MM.1S (cell line): ENCODE data around the gene CAMK4.

ENCODE experiments used
- DNase-seq: peaks from one replicate; pipeline ENCODE4 v3.0.0-alpha.2; 2015
- H2AFZ ChIP-seq: fragments of 300-600 bp; sonication (generic); 2 replicates; pipeline ENCODE4 v1.6.0; 2016; ENCODE audit warnings: antibody characterized with exemption, low read length
- H3F3A ChIP-seq: fragments of 300-600 bp; sonication (generic); 2 replicates; pipeline ENCODE4 v1.6.1; 2016; ENCODE audit warnings: mild to moderate bottlenecking, antibody characterized with exemption, low read length, moderate library complexity, mixed read lengths; ENCODE audit not compliant: insufficient read depth
- H3K27ac ChIP-seq: fragments of 300-600 bp; sonication (generic); 2 replicates; pipeline ENCODE4 v1.5.1; 2016; ENCODE audit warnings: mild to moderate bottlenecking, low read length
- H3K27me3 ChIP-seq: fragments of 300-600 bp; sonication (generic); replicated peaks from 2 replicates; pipeline ENCODE4 v1.6.0; 2016; ENCODE audit warnings: low read length; ENCODE audit not compliant: insufficient read depth
- H3K36me3 ChIP-seq: fragments of 300-600 bp; sonication (generic); replicated peaks from 2 replicates; pipeline ENCODE4 v1.6.1; 2016; ENCODE audit warnings: mild to moderate bottlenecking, low read length, mixed read lengths; ENCODE audit not compliant: insufficient read depth
- H3K4me1 ChIP-seq: fragments of 300-600 bp; sonication (generic); 2 replicates; pipeline ENCODE4 v1.6.1; 2016; ENCODE audit warnings: low read length, mixed read lengths
- H3K4me2 ChIP-seq: fragments of 300-600 bp; sonication (generic); 2 replicates; pipeline ENCODE4 v1.6.0; 2016; ENCODE audit warnings: low read depth, low read length
- H3K4me3 ChIP-seq: fragments of 300-600 bp; sonication (generic); 2 replicates; pipeline ENCODE4 v1.5.1; 2016; ENCODE audit warnings: low read length, mixed read lengths
- H3K79me2 ChIP-seq: fragments of 300-600 bp; sonication (generic); 2 replicates; pipeline ENCODE4 v1.6.1; 2016; ENCODE audit warnings: mixed run types, low read length, mixed read lengths
- H3K9ac ChIP-seq: fragments of 300-600 bp; sonication (generic); 2 replicates; pipeline ENCODE4 v1.6.1; 2016; ENCODE audit warnings: low read length, mixed read lengths
- H3K9me2 ChIP-seq: fragments of 300-600 bp; sonication (generic); replicated peaks from 2 replicates; pipeline ENCODE4 v1.6.1; 2016; ENCODE audit warnings: mild to moderate bottlenecking, low read length, mixed read lengths; ENCODE audit not compliant: insufficient read depth
- H3K9me3 ChIP-seq: fragments of 300-600 bp; sonication (generic); replicated peaks from 2 replicates; pipeline ENCODE4 v1.6.1; 2016; ENCODE audit warnings: mild to moderate bottlenecking, low read length, mixed read lengths; ENCODE audit not compliant: insufficient read depth
- H4K20me1 ChIP-seq: fragments of 300-600 bp; sonication (generic); 2 replicates; pipeline ENCODE4 v1.6.1; 2016; ENCODE audit warnings: mild to moderate bottlenecking, low read length, moderate library complexity, mixed read lengths; ENCODE audit not compliant: insufficient read depth
- EZH2 ChIP-seq: fragments of 300-600 bp; sonication (generic); optimal IDR thresholded peaks from 2 replicates; pipeline ENCODE3; 2017; ENCODE audit warnings: low read depth, mild to moderate bottlenecking, antibody characterized with exemption, low read length, mixed read lengths
- EZH2phosphoT487 ChIP-seq: fragments of 300-600 bp; sonication (generic); IDR thresholded peaks from 2 replicates; pipeline ENCODE4 v1.6.1; 2018; ENCODE audit warnings: antibody characterized with exemption, low read length
- TF ChIP-seq, protein P1 (sequence below): fragments of 300-600 bp; sonication (generic); IDR thresholded peaks from 2 replicates; pipeline ENCODE4 v1.5.1; 2016; ENCODE audit warnings: antibody characterized with exemption, low read length, mixed read lengths

CAMK4 gene

DNA sequence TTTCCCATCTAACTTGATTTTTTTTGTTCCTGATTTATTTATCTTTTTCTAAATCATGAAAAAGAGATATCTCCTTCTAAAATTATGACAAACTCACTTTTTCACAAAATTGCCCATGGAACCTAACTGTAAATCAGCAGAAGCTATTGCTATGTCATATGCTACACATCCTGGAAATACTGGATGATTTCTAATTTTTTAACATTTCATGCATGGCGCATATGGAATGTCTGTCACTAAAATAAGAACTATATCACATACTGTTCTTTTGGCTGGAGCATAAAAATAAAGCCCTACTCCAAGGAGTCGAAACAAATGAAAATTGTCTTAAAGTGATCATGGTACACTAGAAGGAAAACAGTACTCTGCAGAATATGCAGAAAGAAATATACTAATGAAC is 60.6 kb downstream of the CAMK4 start:
- no peaks in the 10 kb centered on the region for H3K36me3 ChIP-seq
- DNase-seq, result no peak
- H3K9me3 ChIP-seq, result no peaks in the 10 kb centered on the region
- no peak overlapping the region for H3K4me3 ChIP-seq
- H3K27me3 ChIP-seq, result no peaks in the 10 kb centered on the region
- H3K9ac ChIP-seq, result no peak overlapping the region
- no peaks in the 10 kb centered on the region for H3K9me2 ChIP-seq
- TF ChIP-seq, protein P1, sequence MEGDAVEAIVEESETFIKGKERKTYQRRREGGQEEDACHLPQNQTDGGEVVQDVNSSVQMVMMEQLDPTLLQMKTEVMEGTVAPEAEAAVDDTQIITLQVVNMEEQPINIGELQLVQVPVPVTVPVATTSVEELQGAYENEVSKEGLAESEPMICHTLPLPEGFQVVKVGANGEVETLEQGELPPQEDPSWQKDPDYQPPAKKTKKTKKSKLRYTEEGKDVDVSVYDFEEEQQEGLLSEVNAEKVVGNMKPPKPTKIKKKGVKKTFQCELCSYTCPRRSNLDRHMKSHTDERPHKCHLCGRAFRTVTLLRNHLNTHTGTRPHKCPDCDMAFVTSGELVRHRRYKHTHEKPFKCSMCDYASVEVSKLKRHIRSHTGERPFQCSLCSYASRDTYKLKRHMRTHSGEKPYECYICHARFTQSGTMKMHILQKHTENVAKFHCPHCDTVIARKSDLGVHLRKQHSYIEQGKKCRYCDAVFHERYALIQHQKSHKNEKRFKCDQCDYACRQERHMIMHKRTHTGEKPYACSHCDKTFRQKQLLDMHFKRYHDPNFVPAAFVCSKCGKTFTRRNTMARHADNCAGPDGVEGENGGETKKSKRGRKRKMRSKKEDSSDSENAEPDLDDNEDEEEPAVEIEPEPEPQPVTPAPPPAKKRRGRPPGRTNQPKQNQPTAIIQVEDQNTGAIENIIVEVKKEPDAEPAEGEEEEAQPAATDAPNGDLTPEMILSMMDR, result no peak
- no peak for TF ChIP-seq EZH2phosphoT487
- no peak for TF ChIP-seq EZH2
- H3K4me2 ChIP-seq, result no peak overlapping the region
- H4K20me1 ChIP-seq, result no peaks in the 10 kb centered on the region
- H3K27ac ChIP-seq, result no peak overlapping the region
- H3K79me2 ChIP-seq, result no peaks in the 10 kb centered on the region
- no peaks in the 10 kb centered on the region for H3K4me1 ChIP-seq
- H3F3A ChIP-seq, result no peaks in the 10 kb centered on the region
- H2AFZ ChIP-seq, result no peak overlapping the region

DNA sequence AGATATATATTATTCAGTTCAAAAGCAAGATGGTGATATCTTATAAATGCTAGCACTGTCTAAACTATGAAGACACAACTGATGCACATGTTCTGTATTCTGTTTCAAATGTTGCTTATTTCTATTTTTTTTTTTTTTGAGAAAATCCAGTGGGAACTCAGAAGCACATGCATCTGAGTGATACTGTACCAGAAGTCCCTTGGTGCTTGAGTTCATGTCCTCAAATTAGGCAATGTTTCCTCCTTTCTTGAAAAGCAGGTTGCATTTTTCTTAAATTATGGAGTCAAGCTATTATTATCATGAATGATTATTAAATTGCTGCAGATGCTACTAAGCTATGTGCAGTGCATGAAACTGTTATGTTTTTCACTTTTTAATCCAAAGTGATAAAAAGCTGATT is 70.4 kb downstream of the CAMK4 start:
- Histone ChIP-seq H3K9me2 (no peaks in the 10 kb centered on the region), H3F3A (peaks cover 2% of the 10 kb centered on the region), H4K20me1 (no peaks in the 10 kb centered on the region), H3K4me1 (no peaks in the 10 kb centered on the region), H3K27ac (no peak overlapping the region), H3K36me3 (no peaks in the 10 kb centered on the region), H3K4me2 (no peak overlapping the region), H3K4me3 (no peak overlapping the region), H2AFZ (no peak overlapping the region), H3K9me3 (no peaks in the 10 kb centered on the region), H3K79me2 (no peaks in the 10 kb centered on the region), H3K27me3 (no peaks in the 10 kb centered on the region), H3K9ac (no peak overlapping the region)
- DNase-seq, result no peak
- TF ChIP-seq EZH2phosphoT487, result no peak

DNA sequence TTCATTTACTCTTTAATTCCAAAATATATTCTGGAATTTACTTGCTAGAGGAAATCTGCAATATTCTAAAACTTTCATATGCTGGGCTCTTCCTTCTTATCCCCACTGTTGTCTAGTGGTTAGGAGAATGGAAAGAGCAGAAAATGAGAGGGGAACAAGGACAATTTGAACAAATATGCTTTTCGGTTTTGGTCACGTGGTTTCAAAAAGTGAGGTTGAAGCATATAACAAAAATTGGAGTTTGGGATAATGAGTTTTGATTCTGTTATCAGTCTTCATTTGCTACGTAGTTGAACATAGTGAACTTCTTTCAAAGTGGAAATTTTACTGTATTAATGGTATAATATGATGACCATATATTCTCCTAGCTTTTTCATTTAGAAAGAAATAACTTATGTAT is 71.5 kb downstream of the CAMK4 start:
- no peak overlapping the region for H3K4me3 ChIP-seq
- no peaks in the 10 kb centered on the region for H3K4me1 ChIP-seq
- no peak overlapping the region for H3K9ac ChIP-seq
- H3K27ac ChIP-seq, result no peak overlapping the region
- H3K27me3 ChIP-seq, result no peaks in the 10 kb centered on the region
- no peaks in the 10 kb centered on the region for H3K79me2 ChIP-seq
- H3K36me3 ChIP-seq, result no peaks in the 10 kb centered on the region
- H3F3A ChIP-seq, result peaks cover 8% of the 10 kb centered on the region
- no peak overlapping the region for H2AFZ ChIP-seq
- H3K9me2 ChIP-seq, result no peaks in the 10 kb centered on the region
- TF ChIP-seq EZH2phosphoT487 (no peak), EZH2 (no peak)
- TF ChIP-seq, protein P1, result no peak
- no peaks in the 10 kb centered on the region for H3K9me3 ChIP-seq
- H4K20me1 ChIP-seq, result no peaks in the 10 kb centered on the region
- DNase-seq, result no peak
- H3K4me2 ChIP-seq, result no peak overlapping the region

DNA sequence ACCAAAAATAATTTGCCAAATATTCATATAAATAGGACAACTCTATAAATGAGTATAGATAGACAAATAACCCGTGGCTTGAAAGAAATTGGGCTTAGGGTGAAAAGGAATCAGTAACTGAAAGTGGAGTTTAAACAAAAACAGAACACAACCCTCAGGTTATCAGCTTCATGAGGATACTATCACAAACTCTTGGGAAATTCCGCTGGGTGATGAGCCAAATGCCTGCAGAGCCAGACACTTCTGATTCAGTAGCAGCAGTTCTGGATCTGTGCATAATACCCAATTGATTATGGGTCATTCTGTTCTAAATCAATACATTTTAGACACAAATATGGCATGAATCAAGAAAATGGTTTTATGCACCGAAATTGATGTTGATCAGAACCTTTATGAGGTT is 72.4 kb downstream of the CAMK4 start:
- H3K4me3 ChIP-seq, result no peak overlapping the region
- H3F3A ChIP-seq, result peaks cover 8% of the 10 kb centered on the region
- TF ChIP-seq EZH2phosphoT487, result no peak
- TF ChIP-seq, protein P1, result no peak
- no peaks in the 10 kb centered on the region for H3K27me3 ChIP-seq
- H3K4me2 ChIP-seq, result no peak overlapping the region
- H3K4me1 ChIP-seq, result no peaks in the 10 kb centered on the region
- H3K36me3 ChIP-seq, result no peaks in the 10 kb centered on the region
- H3K79me2 ChIP-seq, result no peaks in the 10 kb centered on the region
- no peaks in the 10 kb centered on the region for H3K9me2 ChIP-seq
- H3K27ac ChIP-seq, result no peak overlapping the region
- no peak for DNase-seq
- no peak overlapping the region for H2AFZ ChIP-seq
- no peaks in the 10 kb centered on the region for H4K20me1 ChIP-seq
- H3K9me3 ChIP-seq, result no peaks in the 10 kb centered on the region
- H3K9ac ChIP-seq, result no peak overlapping the region
